Measurements from ENCODE around the gene MT1G. TPM values are rescaled to one million over a fixed set of nuclear protein-coding genes. Genes with fewer than 3 reads are reported as not detected.

MT1G gene
- total RNA-seq, 1 experiment from 2014 or later = not detected

Other genes starting within 250 kb of the MT1G start
- gene AMFR, start 242.5 kb downstream of the MT1G start, total RNA-seq (2014; rRNA removed) = 98.9 and 107 TPM in 2 replicates
- gene NUDT21, start 216.7 kb downstream of the MT1G start, total RNA-seq (2014; rRNA removed) = 44.5 and 109 TPM in 2 replicates
- gene OGFOD1, start 216.5 kb downstream of the MT1G start, total RNA-seq (2014; rRNA removed) = 46.4 and 55.5 TPM in 2 replicates
- 17.6 and 19.2 TPM in 2 replicates for gene BBS2, start 148.0 kb downstream of the MT1G start, total RNA-seq (2014; rRNA removed)
- not detected in 2 replicates for gene MT4, start 103.0 kb downstream of the MT1G start, total RNA-seq (2014; rRNA removed)
- gene MT3, start 78.5 kb downstream of the MT1G start, total RNA-seq (2014; rRNA removed) = not detected in 2 replicates
- gene MT2A, start 59.5 kb downstream of the MT1G start, total RNA-seq (2014; rRNA removed) = 683 and 758 TPM in 2 replicates
- not detected in 2 replicates for gene MT1E, start 42.3 kb downstream of the MT1G start, total RNA-seq (2014; rRNA removed)
- 1.3 and 1.5 TPM in 2 replicates for gene MT1M, start 35.4 kb downstream of the MT1G start, total RNA-seq (2014; rRNA removed)
- gene MT1A, start 29.4 kb downstream of the MT1G start, total RNA-seq (2014; rRNA removed) = not detected in 2 replicates
- gene MT1B, start 16.2 kb downstream of the MT1G start, total RNA-seq (2014; rRNA removed) = not detected in 2 replicates
- gene MT1F, start 10.1 kb downstream of the MT1G start, total RNA-seq (2014; rRNA removed) = 15.2 and 27.3 TPM in 2 replicates
- gene MT1H, start 1.7 kb upstream of the MT1G start, total RNA-seq (2014; rRNA removed) = not detected in 2 replicates
- gene MT1X, start 14.4 kb upstream of the MT1G start, total RNA-seq (2014; rRNA removed) = 83.8 and 120 TPM in 2 replicates
- 94.5 and 98.6 TPM in 2 replicates for gene NUP93, start 62.1 kb upstream of the MT1G start, total RNA-seq (2014; rRNA removed)
- gene SLC12A3, start 197.1 kb upstream of the MT1G start, total RNA-seq (2014; rRNA removed) = not detected in 2 replicates